Neuron (in vitro differentiated cells): ENCODE measurements around the gene MAPT.

Source experiments
- H2AFZ ChIP-seq: one replicate; pipeline ENCODE4 v1.6.1; 2013; ENCODE audit warnings: low read depth, mild to moderate bottlenecking, inconsistent platforms, low read length, moderate library complexity
- H3K27me3 ChIP-seq: one replicate; pipeline ENCODE4 v1.6.1; 2013; ENCODE audit warnings: low read length; ENCODE audit not compliant: insufficient read depth
- H3K36me3 ChIP-seq: one replicate; pipeline ENCODE4 v1.6.1; 2013; ENCODE audit warnings: low read length; ENCODE audit not compliant: insufficient read depth
- H3K4me1 ChIP-seq: one replicate; pipeline ENCODE4 v1.6.1; 2013; ENCODE audit warnings: low read length; ENCODE audit not compliant: insufficient read depth
- H3K4me3 ChIP-seq: 2 replicates; pipeline ENCODE4 v1.5.1; 2013; ENCODE audit warnings: mild to moderate bottlenecking, low read length, moderate library complexity
- H3K9me3 ChIP-seq: one replicate; pipeline ENCODE4 v1.6.1; 2013; ENCODE audit warnings: low read length

MAPT gene

DNA sequence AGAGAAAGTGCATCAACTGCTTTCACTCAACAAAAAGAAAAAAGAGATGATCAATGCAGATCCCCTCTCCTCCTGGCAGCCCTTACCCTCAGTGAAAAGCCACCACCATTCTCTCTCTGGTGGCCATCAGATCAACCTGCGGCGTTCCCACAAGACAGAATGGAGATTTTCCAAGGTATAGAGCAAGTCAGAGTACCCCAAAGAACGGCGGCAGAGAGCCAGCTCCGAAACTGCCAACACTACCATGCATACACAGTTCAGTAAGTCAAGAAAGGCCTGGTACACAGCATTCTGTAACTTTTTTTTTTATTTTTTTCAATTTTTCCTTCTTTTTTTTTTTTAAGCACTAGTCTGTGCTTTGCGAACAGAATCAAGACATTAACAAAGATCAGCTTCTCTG, 135.3 kb downstream of the MAPT start:
- H3K27me3 ChIP-seq, result no peaks in the 10 kb centered on the region
- no peak overlapping the region for H2AFZ ChIP-seq
- H3K4me1 ChIP-seq, result no peaks in the 10 kb centered on the region
- peaks cover 76% of the 10 kb centered on the region for H3K36me3 ChIP-seq
- no peak overlapping the region for H3K4me3 ChIP-seq
- no peaks in the 10 kb centered on the region for H3K9me3 ChIP-seq

- Histone ChIP-seq H3K4me1 (no peaks in the 10 kb centered on the region), H3K4me3 (no peak overlapping the region), H3K36me3 (peaks cover 80% of the 10 kb centered on the region), H3K27me3 (no peaks in the 10 kb centered on the region), H3K9me3 (no peaks in the 10 kb centered on the region), H2AFZ (no peak overlapping the region)
These were observed 136.4 kb downstream of the MAPT start for GRCh38 chr17:46030752-46031151.

DNA sequence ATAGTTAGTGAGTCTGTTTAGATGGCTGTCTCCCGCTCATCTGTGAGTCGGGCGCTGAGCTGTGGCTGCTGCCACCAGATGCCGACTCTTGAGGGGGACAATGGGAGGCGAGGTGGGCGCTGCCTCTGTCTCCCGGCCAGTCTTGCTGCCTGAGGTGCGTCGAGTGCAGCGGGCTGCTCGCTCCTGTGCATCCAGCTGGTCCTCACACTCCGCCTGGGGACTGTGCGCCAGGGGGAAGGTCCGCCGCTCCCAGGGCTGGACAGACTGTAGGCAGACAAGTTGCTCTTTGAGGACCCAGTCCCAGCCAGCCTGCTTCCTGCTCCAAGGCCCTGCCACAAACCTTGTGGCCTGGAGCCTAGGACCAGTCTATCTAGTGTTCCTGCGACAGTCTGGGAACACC, 137.1 kb downstream of the MAPT start:
- Histone ChIP-seq H3K4me1 (no peaks in the 10 kb centered on the region), H3K27me3 (no peaks in the 10 kb centered on the region), H3K9me3 (no peaks in the 10 kb centered on the region), H3K4me3 (no peak overlapping the region), H3K36me3 (peaks cover 84% of the 10 kb centered on the region), H2AFZ (no peak overlapping the region)

DNA sequence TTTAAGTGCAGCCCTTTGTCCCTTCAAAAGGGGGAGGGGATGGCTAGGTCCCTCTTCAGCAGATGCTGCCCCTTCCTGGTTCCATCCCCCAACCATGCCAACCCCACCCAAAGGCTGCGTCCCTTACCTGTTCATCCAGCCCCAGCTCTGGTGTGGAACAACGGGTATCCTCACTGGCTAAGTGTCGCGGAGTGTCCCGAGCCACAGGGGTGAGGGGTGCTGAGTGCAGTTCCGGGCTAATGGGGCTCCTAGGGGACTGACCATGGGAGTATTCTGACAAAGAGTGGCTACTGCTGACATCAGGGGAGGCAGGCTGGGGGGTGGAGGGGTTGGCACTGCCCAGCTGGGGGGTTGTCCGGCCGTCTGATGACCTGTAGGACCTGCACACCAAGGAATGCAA, 137.6 kb downstream of the MAPT start:
- Histone ChIP-seq H3K4me1 (no peaks in the 10 kb centered on the region), H3K9me3 (no peaks in the 10 kb centered on the region), H2AFZ (no peak overlapping the region), H3K27me3 (no peaks in the 10 kb centered on the region), H3K4me3 (no peak overlapping the region), H3K36me3 (peaks cover 83% of the 10 kb centered on the region)

DNA sequence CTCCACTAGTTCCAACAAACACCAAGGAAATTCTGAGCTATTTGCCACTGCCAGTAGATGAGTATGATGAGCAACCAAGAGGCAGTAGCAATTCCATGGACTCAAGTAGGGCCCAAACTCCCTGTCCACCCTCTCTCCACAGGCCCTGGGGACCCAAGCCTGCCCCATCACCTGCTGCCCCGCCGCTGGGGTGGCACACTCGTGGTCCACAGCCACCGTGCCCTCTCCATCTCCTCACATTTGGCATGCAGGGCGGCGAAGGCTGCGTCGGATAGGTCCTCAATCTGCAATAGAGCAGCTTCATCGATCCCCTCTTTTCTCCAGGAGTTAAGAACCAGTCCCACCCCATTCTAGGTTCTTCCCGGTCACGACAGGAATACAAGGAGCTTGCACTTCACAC, 138.6 kb downstream of the MAPT start:
- no peaks in the 10 kb centered on the region for H3K9me3 ChIP-seq
- no peaks in the 10 kb centered on the region for H3K4me1 ChIP-seq
- no peak overlapping the region for H3K4me3 ChIP-seq
- H3K27me3 ChIP-seq, result no peaks in the 10 kb centered on the region
- H2AFZ ChIP-seq, result no peak overlapping the region
- peaks cover 88% of the 10 kb centered on the region for H3K36me3 ChIP-seq

- H3K9me3 ChIP-seq, result no peaks in the 10 kb centered on the region
- H2AFZ ChIP-seq, result no peak overlapping the region
- peaks cover 88% of the 10 kb centered on the region for H3K36me3 ChIP-seq
- H3K4me1 ChIP-seq, result no peaks in the 10 kb centered on the region
- no peak overlapping the region for H3K4me3 ChIP-seq
- no peaks in the 10 kb centered on the region for H3K27me3 ChIP-seq
These were observed 139.0 kb downstream of the MAPT start for GRCh38 chr17:46033392-46033791.

GRCh38 chr17:46035112-46035818, 140.9 kb downstream of the MAPT start:
- peaks cover 98% of the 10 kb centered on the region for H3K36me3 ChIP-seq
- no peaks in the 10 kb centered on the region for H3K9me3 ChIP-seq
- H3K4me1 ChIP-seq, result no peaks in the 10 kb centered on the region
- no peaks in the 10 kb centered on the region for H3K27me3 ChIP-seq
- no peak overlapping the region for H2AFZ ChIP-seq
- H3K4me3 ChIP-seq, result no peak overlapping the region

- peaks cover 97% of the 10 kb centered on the region for H3K36me3 ChIP-seq
- no peak overlapping the region for H3K4me3 ChIP-seq
- no peaks in the 10 kb centered on the region for H3K27me3 ChIP-seq
- H3K9me3 ChIP-seq, result no peaks in the 10 kb centered on the region
- no peaks in the 10 kb centered on the region for H3K4me1 ChIP-seq
- H2AFZ ChIP-seq, result no peak overlapping the region
These were observed 142.1 kb downstream of the MAPT start for GRCh38 chr17:46036491-46036890.

GRCh38 chr17:46037722-46038255, 143.4 kb downstream of the MAPT start:
- H2AFZ ChIP-seq, result no peak overlapping the region
- peaks cover 93% of the 10 kb centered on the region for H3K36me3 ChIP-seq
- H3K27me3 ChIP-seq, result no peaks in the 10 kb centered on the region
- peaks cover 2% of the 10 kb centered on the region for H3K4me1 ChIP-seq
- no peak overlapping the region for H3K4me3 ChIP-seq
- no peaks in the 10 kb centered on the region for H3K9me3 ChIP-seq

- Histone ChIP-seq H3K4me1 (peaks cover 9% of the 10 kb centered on the region), H3K4me3 (no peak overlapping the region), H3K9me3 (no peaks in the 10 kb centered on the region), H2AFZ (no peak overlapping the region), H3K27me3 (no peaks in the 10 kb centered on the region), H3K36me3 (peaks cover 90% of the 10 kb centered on the region)
These were observed 144.1 kb downstream of the MAPT start for GRCh38 chr17:46038414-46038813.

- Histone ChIP-seq H2AFZ (no peak overlapping the region), H3K4me3 (no peak overlapping the region), H3K36me3 (peaks cover 89% of the 10 kb centered on the region), H3K9me3 (no peaks in the 10 kb centered on the region), H3K27me3 (no peaks in the 10 kb centered on the region), H3K4me1 (peaks cover 13% of the 10 kb centered on the region)
These were observed 144.6 kb downstream of the MAPT start for GRCh38 chr17:46038937-46039336.

DNA sequence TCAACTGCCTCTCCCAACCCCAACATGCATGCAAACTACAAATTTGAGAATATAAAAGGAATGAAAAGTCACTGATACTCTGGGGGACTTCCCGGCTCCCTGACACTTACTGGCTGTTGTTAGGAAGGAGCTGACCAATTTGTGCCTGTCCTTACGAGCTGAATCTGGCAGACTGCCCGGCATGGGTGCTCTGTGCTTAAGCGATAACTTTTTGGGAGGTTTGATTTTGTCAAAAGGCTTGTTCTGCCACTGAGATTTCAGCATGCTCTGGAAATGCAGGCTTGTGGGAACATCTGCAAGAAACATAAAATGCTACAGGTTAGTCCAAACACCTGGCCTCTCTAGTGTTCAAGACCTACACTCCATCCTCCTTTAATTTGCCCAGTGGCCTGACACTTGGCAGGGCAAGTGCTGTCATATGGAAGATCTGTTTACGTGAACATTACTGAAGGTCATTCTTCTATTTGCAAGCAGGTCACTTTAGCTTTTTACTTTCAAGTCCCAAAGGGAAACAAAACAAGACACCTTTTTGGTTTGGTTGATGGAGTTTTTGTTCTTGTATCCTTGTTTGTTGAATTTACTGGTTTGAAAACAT, 145.3 kb downstream of the MAPT start:
- H3K4me3 ChIP-seq, result no peak overlapping the region
- H3K9me3 ChIP-seq, result no peaks in the 10 kb centered on the region
- no peaks in the 10 kb centered on the region for H3K27me3 ChIP-seq
- H2AFZ ChIP-seq, result no peak overlapping the region
- H3K36me3 ChIP-seq, result peaks cover 87% of the 10 kb centered on the region
- H3K4me1 ChIP-seq, result peaks cover 13% of the 10 kb centered on the region

- no peak overlapping the region for H2AFZ ChIP-seq
- no peaks in the 10 kb centered on the region for H3K27me3 ChIP-seq
- H3K9me3 ChIP-seq, result no peaks in the 10 kb centered on the region
- no peak overlapping the region for H3K4me3 ChIP-seq
- H3K4me1 ChIP-seq, result peaks cover 13% of the 10 kb centered on the region
- peaks cover 76% of the 10 kb centered on the region for H3K36me3 ChIP-seq
These were observed 147.9 kb downstream of the MAPT start for GRCh38 chr17:46042246-46042645.
